ENCODE data around the gene PLK5. TPM values are rescaled to one million over a fixed set of nuclear protein-coding genes. Genes with fewer than 3 reads are reported as not detected.

Gene PLK5
- polyA plus RNA-seq, 10 donors = 0.07 to 0.80 (median 0.16) TPM; not detected in 1

- no peak for DNase-seq
Observed at GRCh38 chr19:1577090-1577928, 53.4 kb downstream of the PLK5 start.

- DNase-seq = no peak
Observed at GRCh38 chr19:1577929-1578618, 54.2 kb downstream of the PLK5 start.

GRCh38 chr19:1579222-1579621, 55.3 kb downstream of the PLK5 start:
- no peak for DNase-seq

- DNase-seq = no peak
Observed at GRCh38 chr19:1580382-1580781, 56.5 kb downstream of the PLK5 start.

- DNase-seq = no peak
Observed at GRCh38 chr19:1580957-1581356, 57.1 kb downstream of the PLK5 start.

GRCh38 chr19:1582201-1582600, 58.3 kb downstream of the PLK5 start:
- DNase-seq = no peak

GRCh38 chr19:1584500-1585242, 60.8 kb downstream of the PLK5 start:
- no peak for DNase-seq

- DNase-seq = no peak
Observed at GRCh38 chr19:1585243-1585580, 61.3 kb downstream of the PLK5 start.

Other genes with a start within 250 kb of the PLK5 start
- gene FAM174C, start 248.5 kb upstream of the PLK5 start, polyA plus RNA-seq (ENCODE audit: insufficient read length in 10 of 10) = 10 to 100 TPM in 9 of 10 donors, 1 to 10 TPM in 1; 7.9 to 17.0 (median 14.3) TPM
- gene EFNA2, start 238.2 kb upstream of the PLK5 start, polyA plus RNA-seq (ENCODE audit: insufficient read length in 10 of 10) = 1 to 10 TPM in 7 of 10 donors, under 1 TPM in 3; 0.29 to 2.4 (median 1.3) TPM
- gene NDUFS7, start 140.2 kb upstream of the PLK5 start, polyA plus RNA-seq (ENCODE audit: insufficient read length in 10 of 10) = 10 to 100 TPM; 51.3 to 94.1 (median 63.8) TPM
- gene GAMT, start 122.5 kb upstream of the PLK5 start, polyA plus RNA-seq (ENCODE audit: insufficient read length in 10 of 10) = 100 to 1,000 TPM; 133 to 200 (median 160) TPM
- gene DAZAP1, start 116.5 kb upstream of the PLK5 start, polyA plus RNA-seq (ENCODE audit: insufficient read length in 10 of 10) = 10 to 100 TPM; 52.2 to 76.1 (median 64.0) TPM
- 1,000 to 10,000 TPM in 5 of 10 donors, 100 to 1,000 TPM in 5; 743 to 1,364 (median 1,019) TPM for gene RPS15, start 85.7 kb upstream of the PLK5 start, polyA plus RNA-seq (ENCODE audit: insufficient read length in 10 of 10)
- 1 to 10 TPM in 2 of 10 donors, under 1 TPM in 8; 0.47 to 1.2 (median 0.82) TPM for gene APC2, start 74.0 kb upstream of the PLK5 start, polyA plus RNA-seq (ENCODE audit: insufficient read length in 10 of 10)
- 10 to 100 TPM; 11.6 to 20.9 (median 15.8) TPM for gene C19orf25, start 44.9 kb upstream of the PLK5 start, polyA plus RNA-seq (ENCODE audit: insufficient read length in 10 of 10)
- 1 to 10 TPM in 4 of 10 donors, under 1 TPM in 6; 0.46 to 2.0 (median 0.88) TPM for gene PCSK4, start 33.7 kb upstream of the PLK5 start, polyA plus RNA-seq (ENCODE audit: insufficient read length in 10 of 10)
- gene REEP6, start 32.9 kb upstream of the PLK5 start, polyA plus RNA-seq (ENCODE audit: insufficient read length in 10 of 10) = 1 to 10 TPM; 1.4 to 2.6 (median 1.8) TPM
- gene ADAMTSL5, start 11.1 kb upstream of the PLK5 start, polyA plus RNA-seq (ENCODE audit: insufficient read length in 10 of 10) = 10 to 100 TPM in 9 of 10 donors, 1 to 10 TPM in 1; 7.4 to 17.8 (median 13.8) TPM
- gene MEX3D, start 44.2 kb downstream of the PLK5 start, polyA plus RNA-seq (ENCODE audit: insufficient read length in 10 of 10) = 10 to 100 TPM; 18.9 to 34.8 (median 24.2) TPM
- 10 to 100 TPM; 40.5 to 69.3 (median 48.9) TPM for gene MBD3, start 68.8 kb downstream of the PLK5 start, polyA plus RNA-seq (ENCODE audit: insufficient read length in 10 of 10)
- 100 to 1,000 TPM; 103 to 166 (median 121) TPM for gene UQCR11, start 81.4 kb downstream of the PLK5 start, polyA plus RNA-seq (ENCODE audit: insufficient read length in 10 of 10)
- 100 to 1,000 TPM; 101 to 150 (median 115) TPM for gene TCF3, start 128.5 kb downstream of the PLK5 start, polyA plus RNA-seq (ENCODE audit: insufficient read length in 10 of 10)
- under 1 TPM in 3 of 10 donors, not detected in 7; 0.03 TPM for gene ONECUT3, start 229.4 kb downstream of the PLK5 start, polyA plus RNA-seq (ENCODE audit: insufficient read length in 10 of 10)